HepG2 (cell line): Measurements from ENCODE around the gene FNBP1L. TPM values are rescaled to one million over a fixed set of nuclear protein-coding genes. Genes with fewer than 3 reads are reported as not detected.
A peak's percentile ranks its signal among the peaks of the same experiment; 100 is the strongest.

Experiments used
- AFF4 ChIP-seq: sonication (generic); formaldehyde crosslinking; IDR thresholded peaks from 2 replicates; pipeline ENCODE4 v1.4.0; 2020; ENCODE audit warnings: missing genetic modification reagents
- ATF6 ChIP-seq: sonication (generic); formaldehyde crosslinking; conservative IDR thresholded peaks from 2 replicates; pipeline ENCODE4 v1.4.0; 2020; ENCODE audit warnings: missing genetic modification reagents
- BRD4 ChIP-seq: sonication (generic); formaldehyde crosslinking; IDR thresholded peaks from 2 replicates; pipeline ENCODE4 v1.4.0; 2020; ENCODE audit warnings: missing genetic modification reagents
- CENPX ChIP-seq: sonication (generic); formaldehyde crosslinking; IDR thresholded peaks from 2 replicates; pipeline ENCODE4 v1.9.0; 2021; ENCODE audit warnings: mild to moderate bottlenecking, missing genetic modification reagents, moderate library complexity
- ESRRA ChIP-seq: sonication (generic); formaldehyde crosslinking; IDR thresholded peaks from 2 replicates; pipeline ENCODE4 v1.5.1; 2020; ENCODE audit warnings: mild to moderate bottlenecking, low read depth, missing genetic modification reagents
- HDAC2 ChIP-seq: sonication (generic); formaldehyde crosslinking; IDR thresholded peaks from 2 replicates; pipeline ENCODE4 v1.4.0; 2020; ENCODE audit warnings: missing genetic modification reagents
- HMG20A ChIP-seq: IDR thresholded peaks from 2 replicates; pipeline ENCODE4 v1.6.1; 2016; ENCODE audit warnings: borderline replicate concordance
- NFYB ChIP-seq: sonication (generic); formaldehyde crosslinking; IDR thresholded peaks from 2 replicates; pipeline ENCODE4 v1.4.0; 2020; ENCODE audit warnings: missing genetic modification reagents
- NR2F2 ChIP-seq: IDR thresholded peaks from 2 replicates; pipeline ENCODE4 v1.6.1; 2012; ENCODE audit warnings: low read depth, inconsistent platforms, borderline replicate concordance
- PITX1 ChIP-seq: sonication (generic); formaldehyde crosslinking; IDR thresholded peaks from 2 replicates; pipeline ENCODE4 v1.5.1; 2020; ENCODE audit warnings: mild to moderate bottlenecking, missing genetic modification reagents
- SIX1 ChIP-seq: sonication (generic); formaldehyde crosslinking; IDR thresholded peaks from 2 replicates; pipeline ENCODE4 v1.4.0; 2020; ENCODE audit warnings: missing genetic modification reagents, borderline replicate concordance
- ZBTB4 ChIP-seq: sonication (generic); formaldehyde crosslinking; IDR thresholded peaks from 2 replicates; pipeline ENCODE4 v1.4.0; 2020; ENCODE audit warnings: missing genetic modification reagents, mild to moderate bottlenecking, borderline replicate concordance
- ZFP41 ChIP-seq: sonication (generic); formaldehyde crosslinking; IDR thresholded peaks from 2 replicates; pipeline ENCODE4 v1.4.0; 2020; ENCODE audit warnings: mild to moderate bottlenecking, missing genetic modification reagents, borderline replicate concordance
- ZNF10 ChIP-seq: sonication (generic); formaldehyde crosslinking; IDR thresholded peaks from 2 replicates; pipeline ENCODE4 v1.4.0; 2020; ENCODE audit warnings: mild to moderate bottlenecking, low read depth, missing genetic modification reagents, borderline replicate concordance
- ZNF121 ChIP-seq: sonication (generic); formaldehyde crosslinking; IDR thresholded peaks from 2 replicates; pipeline ENCODE4 v1.5.0; 2020; ENCODE audit warnings: mild to moderate bottlenecking, missing genetic modification reagents
- ZNF124 ChIP-seq: sonication (generic); formaldehyde crosslinking; IDR thresholded peaks from 2 replicates; pipeline ENCODE4 v1.4.0; 2020; ENCODE audit warnings: missing genetic modification reagents
- ZNF484 ChIP-seq: sonication (generic); formaldehyde crosslinking; IDR thresholded peaks from 2 replicates; pipeline ENCODE4 v1.5.1; 2020; ENCODE audit warnings: mild to moderate bottlenecking, low read depth, missing genetic modification reagents, borderline replicate concordance
- ZNF792 ChIP-seq: IDR thresholded peaks from 2 replicates; pipeline ENCODE4 v1.6.1; 2016
- ZNF816 ChIP-seq: sonication (generic); formaldehyde crosslinking; IDR thresholded peaks from 2 replicates; pipeline ENCODE4 v1.8.0; 2022; ENCODE audit warnings: missing genetic modification reagents, mild to moderate bottlenecking, borderline replicate concordance
- ZSCAN20 ChIP-seq: sonication (generic); formaldehyde crosslinking; IDR thresholded peaks from 2 replicates; pipeline ENCODE4 v1.4.0; 2020; ENCODE audit warnings: missing genetic modification reagents, mild to moderate bottlenecking, borderline replicate concordance
- polyA plus RNA-seq, 8 experiments: library from polyadenylated mRNA; depleted of rRNA in 3 of 8; stranded (reverse) in 7 of 8; unstranded in 1 of 8; fragments of >200 nt; fragmentation: Illumina TruSeq in 4 of 8; extraction: Trizol in 4 of 8; gene quantifications; 2 replicates each; pipeline versions ENCODE4 v1.2.1 to v1.2.3, GENCODE V29; 2011 to 2016; ENCODE audit warnings: low read depth in 4 of 8, missing spikeins in 1 of 8, mixed read lengths in 1 of 8; ENCODE audit not compliant: insufficient read depth in 1 of 8
- total RNA-seq, 5 experiments: library from RNA; depleted of rRNA; stranded (reverse); fragments of >200 nt; fragmentation: Illumina TruSeq; extraction: Trizol; gene quantifications; 2 replicates each; pipeline ENCODE4 v1.2.3, GENCODE V29; 2016; ENCODE audit warnings: low read depth in 1 of 5

The FNBP1L gene
- total and polyA plus RNA-seq, 2 of the 13 experiments (the other 11 are each of a cell fraction or from before 2014, with no cell fraction given): 24.1 to 27.1 TPM

- TF ChIP-seq AFF4 (no peak), BRD4 (CRISPR knock-in tag) (0 out of 2 replicates have a peak, but pooled peaks have one; percentile 33), ZNF124 (peak; percentile 90), ZSCAN20 (CRISPR knock-in tag) (no peak), ZNF121 (CRISPR knock-in tag) (peak; percentile 77), HDAC2 (CRISPR knock-in tag) (peak; percentile 81), ZNF10 (CRISPR knock-in tag) (no peak), ZFP41 (CRISPR knock-in tag) (no peak), ZNF816 (no peak), ZNF792 (CRISPR knock-in tag) (peak; percentile 64; the same call in 1 of the 2 replicates), NFYB (CRISPR knock-in tag) (peak; percentile 52), SIX1 (CRISPR knock-in tag) (0 out of 2 replicates have a peak, but pooled peaks have one; percentile 21), HMG20A (CRISPR knock-in tag) (peak; percentile 59; the same call in 1 of the 2 replicates), PITX1 (CRISPR knock-in tag) (peak; percentile 62; the same call in 1 of the 2 replicates), ESRRA (CRISPR knock-in tag) (peak; percentile 50; the same call in 1 of the 2 replicates), CENPX (CRISPR knock-in tag) (no peak), ZNF484 (CRISPR knock-in tag) (no peak), NR2F2 (no peak; the same call in 1 of the 2 replicates), ATF6 (CRISPR knock-in tag) (no peak), ZBTB4 (CRISPR knock-in tag) (0 out of 2 replicates have a peak, but pooled peaks have one; percentile 22)
These were observed 137.4 kb downstream of the FNBP1L start (continued) for GRCh38 chr1:93585059-93585966.
